Stimulated activated CD8-positive, alpha-beta memory T cell treated with anti-CD3 and anti-CD28 coated beads, Interleukin-2, amount 100 ng/mL, for 1 hour (primary cell): Measurements from ENCODE around the gene SPSB1.
"Not testable (repeated sequence)": the region's sequence is repeated elsewhere in the genome, so short reads cannot be mapped to it uniquely, and the experiment has no call there.

Experiments used
- DNase-seq, 2 donors: peaks; one replicate each; pipeline ENCODE4 v3.0.0-alpha.2; 2020; ENCODE audit warnings: low read depth in 2 of 2

Gene SPSB1

GRCh38 chr1:9363061-9363471, 70.4 kb downstream of the SPSB1 start:
- no peak for DNase-seq

GRCh38 chr1:9366298-9366697, 73.6 kb downstream of the SPSB1 start:
- no peak for DNase-seq

GRCh38 chr1:9366943-9367780, 74.5 kb downstream of the SPSB1 start:
- no peak for DNase-seq

- no peak for DNase-seq
These were observed 75.1 kb downstream of the SPSB1 start for GRCh38 chr1:9367806-9368205.

- no peak for DNase-seq
These were observed 75.7 kb downstream of the SPSB1 start for GRCh38 chr1:9368356-9368755.

- no peak for DNase-seq
These were observed 77.5 kb downstream of the SPSB1 start for GRCh38 chr1:9369964-9370788.

GRCh38 chr1:9371391-9371935, 78.8 kb downstream of the SPSB1 start:
- no peak for DNase-seq

- no peak for DNase-seq
These were observed 79.3 kb downstream of the SPSB1 start for GRCh38 chr1:9371951-9372350.

- DNase-seq, result no peak
These were observed 80.9 kb downstream of the SPSB1 start for GRCh38 chr1:9373619-9374018.

- no peak for DNase-seq
These were observed 82.2 kb downstream of the SPSB1 start for GRCh38 chr1:9374748-9375341.

GRCh38 chr1:9375912-9376311, 83.2 kb downstream of the SPSB1 start:
- no peak for DNase-seq

- DNase-seq, result no peak
These were observed 83.7 kb downstream of the SPSB1 start for GRCh38 chr1:9376430-9376829.

- no peak for DNase-seq
These were observed 84.2 kb downstream of the SPSB1 start for GRCh38 chr1:9376886-9377333.

- no peak for DNase-seq
These were observed 86.1 kb downstream of the SPSB1 start for GRCh38 chr1:9378801-9379200.

GRCh38 chr1:9380711-9381110, 88.0 kb downstream of the SPSB1 start:
- no peak for DNase-seq

GRCh38 chr1:9382643-9383491, 90.2 kb downstream of the SPSB1 start:
- no peak for DNase-seq

GRCh38 chr1:9384128-9384527, 91.4 kb downstream of the SPSB1 start:
- no peak for DNase-seq

- no peak for DNase-seq
These were observed 92.1 kb downstream of the SPSB1 start for GRCh38 chr1:9384751-9385245.

GRCh38 chr1:9385392-9385791, 92.7 kb downstream of the SPSB1 start:
- DNase-seq, result not testable (repeated sequence)

- DNase-seq, result no peak
These were observed 93.3 kb downstream of the SPSB1 start for GRCh38 chr1:9385801-9386573.
